ENCODE results near the gene METTL16.

DNA sequence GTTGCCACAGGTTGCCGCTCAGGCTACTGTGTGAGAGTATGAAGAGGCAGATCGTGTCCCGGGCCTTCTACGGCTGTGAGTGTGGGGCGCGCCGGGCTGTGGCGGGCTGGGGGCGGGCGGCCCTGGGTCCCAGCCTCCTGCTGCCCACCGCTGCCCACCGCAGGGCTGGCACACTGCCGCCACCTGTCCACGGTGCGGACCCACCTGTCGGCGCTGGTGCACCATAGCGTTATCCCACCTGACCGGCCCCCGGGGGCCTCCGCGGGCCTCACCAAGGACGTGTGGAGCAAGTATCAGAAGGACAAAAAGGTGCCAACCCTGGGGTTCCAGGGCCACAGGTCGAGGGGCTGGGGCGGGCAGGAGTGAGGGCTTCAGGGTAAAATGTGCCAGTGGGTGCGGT lies 139.5 kb downstream of the METTL16 start:
- no peak for TF ChIP-seq CTCF (IDR thresholded peaks at IDR 0.05)
- no peak for TF ChIP-seq POLR2AphosphoS5 (IDR thresholded peaks at IDR 0.05)
- no peak for TF ChIP-seq POLR2A (IDR thresholded peaks at IDR 0.05)
